NB4 (cell line): Measurements from ENCODE around the gene PON2.

Source experiments
- CTCF ChIP-seq: IDR thresholded peaks from one replicate; pipeline ENCODE4 v1.5.1; 2012; ENCODE audit warnings: low read depth, low read length
- POLR2A ChIP-seq: IDR thresholded peaks from 2 replicates; pipeline ENCODE4 v1.6.1; 2011; ENCODE audit warnings: mild to moderate bottlenecking; ENCODE audit not compliant: insufficient read length; ENCODE audit errors: extremely low read depth

DNA sequence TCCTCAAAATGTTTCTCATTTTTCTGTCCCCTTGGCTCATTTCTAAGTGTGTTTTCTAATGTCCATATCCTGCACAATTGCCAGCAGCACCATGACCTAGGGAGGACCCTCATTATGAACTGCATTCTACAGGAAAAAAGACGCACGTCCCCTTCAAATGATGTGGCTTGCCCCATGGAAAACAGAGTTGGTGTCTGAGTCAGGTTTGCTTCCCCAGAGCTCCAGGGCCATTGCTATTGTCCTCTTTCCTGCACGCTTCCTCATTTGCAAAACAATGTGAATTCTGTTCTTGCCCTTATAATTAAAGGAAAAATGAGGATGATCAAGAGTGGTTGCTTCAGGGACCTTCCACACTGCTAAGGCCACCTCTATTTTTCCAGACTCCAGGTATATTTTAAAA lies 36.2 kb upstream of the PON2 start:
- no peak for TF ChIP-seq CTCF
- no peak for TF ChIP-seq POLR2A
